ENCODE measurements around the gene CFAP54. TPM values are rescaled to one million over a fixed set of nuclear protein-coding genes. Genes with fewer than 3 reads are reported as not detected.

The CFAP54 gene
- polyA plus RNA-seq, 2 of the 4 experiments (the other 2 are of a cell fraction), result 0.70 to 1.2 TPM

DNA sequence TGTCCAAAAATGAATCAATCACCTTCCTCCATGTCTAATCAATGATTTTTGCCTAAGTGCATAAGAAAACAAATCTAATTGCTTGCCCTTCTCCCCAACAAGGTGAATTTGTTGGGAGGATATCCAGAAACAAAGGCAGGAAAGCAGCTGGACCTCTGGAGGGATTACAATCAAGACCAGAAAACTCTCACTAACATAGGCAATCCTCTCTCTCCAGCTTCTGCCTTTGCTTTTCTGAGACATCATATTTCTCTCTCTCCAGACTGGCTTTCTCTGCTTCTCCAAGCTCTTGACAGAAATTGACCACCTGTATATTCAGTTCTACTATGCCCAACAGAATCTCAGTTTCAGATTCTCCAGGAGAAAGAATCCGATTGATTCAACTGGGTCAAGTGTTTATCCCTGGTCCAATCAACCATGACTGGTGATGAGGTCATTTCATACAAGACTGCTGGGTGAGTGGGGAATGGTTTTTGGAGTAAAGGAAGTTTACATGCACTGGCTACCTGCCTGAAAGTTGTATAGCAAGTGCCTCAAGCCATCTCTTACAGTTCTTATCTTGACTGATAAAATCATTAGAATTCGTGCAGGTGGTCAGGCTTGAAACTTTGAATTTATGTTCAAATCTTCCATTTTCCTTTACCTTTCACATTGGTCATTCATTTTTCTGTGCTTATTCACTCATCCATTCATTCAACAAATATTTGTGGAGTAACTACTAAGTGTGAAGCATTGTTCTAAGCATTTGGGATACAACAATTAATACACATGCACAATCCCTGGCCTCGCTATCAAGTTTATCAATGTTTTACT is 22.2 kb upstream of the CFAP54 start:
- no peak for TF ChIP-seq MAX (IDR thresholded peaks at IDR 0.05)
- TF ChIP-seq ZFP36 (IDR thresholded peaks at IDR 0.05; ENCODE audit: borderline replicate concordance, partially characterized antibody), result no peak
- TF ChIP-seq RFX5 (IDR thresholded peaks at IDR 0.05), result no peak
- TF ChIP-seq CBX8 (IDR thresholded peaks at IDR 0.05), result no peak
- no peak for TF ChIP-seq CBX2 (IDR thresholded peaks at IDR 0.05; ENCODE audit: borderline replicate concordance, low read depth)
- TF ChIP-seq HEYL (CRISPR knock-in tag; IDR thresholded peaks at IDR 0.05), result no peak
- no peak for TF ChIP-seq NPAS2 (CRISPR knock-in tag; IDR thresholded peaks at IDR 0.05; ENCODE audit: borderline replicate concordance)
- TF ChIP-seq MYC (IDR thresholded peaks at IDR 0.05; ENCODE audit: borderline replicate concordance, low read length), result no peak
- TF ChIP-seq FOXS1 (CRISPR knock-in tag; IDR thresholded peaks at IDR 0.05), result no peak
- TF ChIP-seq POLR2A (IDR thresholded peaks at IDR 0.05; ENCODE audit: low read length), result no peak
- no peak for TF ChIP-seq EHF (CRISPR knock-in tag; IDR thresholded peaks at IDR 0.05)
- no peak for TF ChIP-seq SREBF2 (IDR thresholded peaks at IDR 0.05)
- TF ChIP-seq RCOR1 (IDR thresholded peaks at IDR 0.05; ENCODE audit: low read depth, low read length), result no peak
- no peak for TF ChIP-seq KDM1A (IDR thresholded peaks at IDR 0.05; ENCODE audit: low read depth)
- no peak for TF ChIP-seq NR3C1 (IDR thresholded peaks at IDR 0.05)
- no peak for TF ChIP-seq JUNB (IDR thresholded peaks at IDR 0.05)
- TF ChIP-seq EHMT2 (IDR thresholded peaks at IDR 0.05; ENCODE audit: low read depth), result no peak
- no peak for TF ChIP-seq PHF8 (IDR thresholded peaks at IDR 0.05; ENCODE audit: borderline replicate concordance, low read depth)
- FAIRE-seq, result peak; percentile 46
- Histone ChIP-seq H3K4me1 (peaks cover 5% of the 10 kb centered on the region; the same call in 1 of the 3 replicates), H3K9me3 (no peaks in the 10 kb centered on the region), H3K4me3 (no peak overlapping the region), H3K4me2 (no peak overlapping the region), H3K27ac (no peak overlapping the region)
- DNase-seq (ENCODE audit: low read depth in 1 of 2, low spot score in 1 of 2), result no peak
- peak; percentile 36 to 50; a peak in 4 of 6 replicates for ATAC-seq
- WGBS (ENCODE audit: missing lambda C conversion rate), result 34% methylated on average over 3 of the region's 3 CpGs
- POLR2A ChIA-PET, result no interaction called here
- CTCF ChIA-PET, result interaction anchor here (1.7 to 1.9 kb wide), 2 partner anchors 21 to 23 kb away, joined by 4 read pairs; partner anchors contain the start of gene CFAP54

DNA sequence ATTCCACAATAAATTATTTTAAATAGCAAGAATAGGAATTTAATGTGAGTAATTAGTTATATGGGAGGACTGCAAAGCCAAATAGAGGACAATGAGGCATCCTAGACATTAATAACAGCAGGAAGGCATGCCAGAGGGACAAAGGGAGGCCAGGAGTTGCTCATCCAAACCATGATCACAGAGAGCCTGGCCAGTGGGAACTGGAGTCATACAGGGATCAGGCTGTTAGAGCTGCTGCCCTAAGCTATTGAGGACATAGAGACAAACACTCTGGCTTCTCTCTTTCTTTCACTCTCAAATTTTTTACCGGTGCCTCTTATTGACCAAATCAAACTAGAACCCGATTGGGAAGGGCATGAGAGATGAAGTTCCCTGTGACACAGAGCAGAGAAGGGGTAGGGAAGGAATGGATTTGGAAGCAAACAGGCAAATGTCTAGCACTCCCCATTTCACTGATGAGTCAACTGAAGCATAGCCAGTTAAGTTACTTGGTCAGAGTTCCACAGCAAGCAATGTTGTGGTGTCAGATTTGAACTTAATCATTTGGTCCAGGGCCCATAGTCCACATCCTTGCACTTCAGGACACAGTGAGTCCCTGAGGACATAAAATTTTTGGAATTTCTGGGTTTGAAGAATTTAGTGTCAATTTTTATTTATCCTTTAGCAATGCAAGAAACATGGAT is 17.9 kb upstream of the CFAP54 start:
- Histone ChIP-seq H3K9me3 (no peaks in the 10 kb centered on the region), H3K4me2 (no peak overlapping the region), H3K27ac (no peak overlapping the region), H3K4me3 (no peak overlapping the region), H3K4me1 (peaks cover 5% of the 10 kb centered on the region; the same call in 2 of the 3 replicates)
- ChIA-PET CTCF (interaction anchor here (1.3 kb wide), 1 partner anchor 10 kb away, joined by 4 read pairs; no protein-coding TSS in a partner anchor), POLR2A (no interaction called here)
- 76% methylated on average over 2 of the region's 2 CpGs for WGBS (ENCODE audit: missing lambda C conversion rate)
- ATAC-seq, result no peak
- no peak for DNase-seq (ENCODE audit: low read depth in 1 of 2, low spot score in 1 of 2)
- FAIRE-seq, result no peak
- TF ChIP-seq GATA3 (IDR thresholded peaks at IDR 0.05; ENCODE audit: borderline replicate concordance) (no peak), HOXB5 (CRISPR knock-in tag; IDR thresholded peaks at IDR 0.05) (no peak), TP53 (CRISPR knock-in tag; IDR thresholded peaks at IDR 0.05) (no peak), EHMT2 (IDR thresholded peaks at IDR 0.05; ENCODE audit: low read depth) (no peak), ATOH8 (CRISPR knock-in tag; IDR thresholded peaks at IDR 0.05; ENCODE audit: low read depth) (no peak), PBX3 (IDR thresholded peaks at IDR 0.05) (no peak), JUNB (IDR thresholded peaks at IDR 0.05) (no peak), SMC3 (IDR thresholded peaks at IDR 0.05) (no peak), KDM5A (IDR thresholded peaks at IDR 0.05) (no peak), BHLHE40 (IDR thresholded peaks at IDR 0.05; ENCODE audit: low read depth, low read length) (no peak), HOXA7 (CRISPR knock-in tag; IDR thresholded peaks at IDR 0.05) (no peak), CTCF (IDR thresholded peaks at IDR 0.05) (no peak), FOSL2 (IDR thresholded peaks at IDR 0.05) (no peak), FOSL2 (CRISPR knock-in tag; IDR thresholded peaks at IDR 0.05) (no peak), NR3C1 (IDR thresholded peaks at IDR 0.05) (no peak), SREBF2 (IDR thresholded peaks at IDR 0.05) (no peak)
